ENCODE measurements around the gene EXOSC7.

- no peak for TF ChIP-seq EZH2 (IDR thresholded peaks at IDR 0.05)
- TF ChIP-seq POLR2AphosphoS5 (IDR thresholded peaks at IDR 0.05; ENCODE audit: borderline replicate concordance, low read depth, low read length): no peak
- TF ChIP-seq FOXP2 (optimal IDR thresholded peaks at IDR 0.05; ENCODE audit: control extremely low read depth, extremely low read length, insufficient read depth): no peak
These were observed 20.1 kb upstream of the EXOSC7 start for GRCh38 chr3:44955917-44956316.
